Thymus (tissue), 11 donors: Measurements from ENCODE around the gene MLANA. TPM values are rescaled to one million over a fixed set of nuclear protein-coding genes. Genes with fewer than 3 reads are reported as not detected.

Experiments
- DNase-seq, 9 donors: peaks; one replicate each; pipeline ENCODE4 v3.0.0-alpha.2; 2013; ENCODE audit warnings: low spot score in 9 of 9, low read depth in 6 of 9, missing footprints in 1 of 9
- H3K27ac ChIP-seq, 2 donors: one replicate each; pipeline ENCODE4 v1.5.1; 2013; ENCODE audit warnings: control low read depth in 1 of 2, low read depth in 1 of 2, low read length in 1 of 2, mild to moderate bottlenecking in 1 of 2, moderate library complexity in 1 of 2
- H3K27me3 ChIP-seq, 2 donors: one replicate each; pipeline ENCODE4 v1.5.1; 2013; ENCODE audit warnings: low read length in 1 of 2; ENCODE audit not compliant: control insufficient read depth in 2 of 2, insufficient read depth in 1 of 2
- H3K36me3 ChIP-seq, 2 donors: one replicate each; pipeline ENCODE4 v1.5.1; 2013; ENCODE audit warnings: low read length in 1 of 2, mild to moderate bottlenecking in 1 of 2, moderate library complexity in 1 of 2; ENCODE audit not compliant: control insufficient read depth in 2 of 2, insufficient read depth in 2 of 2
- H3K4me1 ChIP-seq, 2 donors: one replicate each; pipeline ENCODE4 v1.5.1; 2013; ENCODE audit warnings: low read length in 2 of 2; ENCODE audit not compliant: control insufficient read depth in 2 of 2, insufficient read depth in 2 of 2
- H3K4me3 ChIP-seq, 2 donors: one replicate each; pipeline ENCODE4 v1.5.1; 2013; ENCODE audit warnings: low read length in 2 of 2, control low read depth in 1 of 2, mild to moderate bottlenecking in 1 of 2
- H3K9me3 ChIP-seq, 2 donors: one replicate each; pipeline ENCODE4 v1.5.1; 2013; ENCODE audit warnings: low read length in 1 of 2, mild to moderate bottlenecking in 1 of 2; ENCODE audit not compliant: control insufficient read depth in 2 of 2, insufficient read depth in 1 of 2
- WGBS: extraction: QIAGEN DNeasy Blood & Tissue Kit; methylation state at CpG from one replicate; pipeline ENCODE4 v1.1.7; 2013; 5-methylcytosine and 5-hydroxymethylcytosine counted together
- polyA plus RNA-seq: library from polyadenylated mRNA; stranded (reverse); fragments of 200-250 nt; gene quantifications from one replicate; pipeline ENCODE4 v1.2.3, GENCODE V29; 2013
- total RNA-seq: library from RNA; stranded (reverse); fragments of 120-200 nt; gene quantifications from one replicate; pipeline ENCODE4 v1.2.4, GENCODE V29; 2013
- donor health status: healthy.

The MLANA gene
- total and polyA plus RNA-seq, 2 donors, result 0.09 TPM; not detected in 1

DNA sequence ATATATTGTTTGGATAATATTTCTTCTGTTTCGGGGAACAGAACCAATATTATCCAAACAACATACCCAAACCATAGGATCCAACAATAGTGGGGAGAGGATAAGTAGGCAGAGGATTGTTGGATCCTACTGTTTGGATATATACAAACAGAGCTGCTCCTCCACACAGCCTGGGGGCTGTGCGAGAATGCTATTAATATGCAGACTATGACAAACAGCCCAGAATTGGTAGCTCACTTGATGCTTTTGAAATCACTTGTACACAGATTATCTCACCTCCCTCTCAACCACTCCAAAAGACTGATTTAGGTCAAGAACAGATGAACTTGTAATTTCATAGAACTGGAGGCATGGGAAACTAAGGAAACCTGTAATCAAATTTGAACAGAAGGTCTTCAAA lies 24.4 kb upstream of the MLANA start:
- Histone ChIP-seq H3K27me3 (no peaks in the 10 kb centered on the region), H3K4me1 (no peaks in the 10 kb centered on the region), H3K4me3 (no peak overlapping the region), H3K9me3 (no peaks in the 10 kb centered on the region), H3K36me3 (no peaks in the 10 kb centered on the region), H3K27ac (no peak overlapping the region)
- no peak for DNase-seq
- WGBS, result 98% methylated on average over 2 of the region's 2 CpGs

DNA sequence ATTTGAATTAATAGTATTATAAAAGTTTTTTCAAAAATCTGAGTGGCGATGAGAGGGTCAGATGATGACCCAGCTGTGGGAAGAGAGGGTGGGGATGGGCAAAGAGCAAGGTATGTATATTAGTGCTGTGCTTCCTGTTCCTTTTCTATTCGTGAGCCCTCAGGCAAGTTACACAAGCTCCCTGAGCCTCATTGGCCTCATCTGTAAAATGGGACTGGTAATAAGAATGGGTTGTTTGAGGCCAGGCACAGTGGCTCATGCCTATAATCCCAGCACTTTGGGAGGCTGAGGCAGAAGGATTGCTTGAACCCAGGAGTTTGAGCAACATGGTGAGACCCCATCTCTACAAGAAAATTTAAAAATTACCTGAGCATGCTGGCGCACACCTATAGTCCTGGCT lies 24.0 kb upstream of the MLANA start:
- no peaks in the 10 kb centered on the region for H3K9me3 ChIP-seq
- H3K4me3 ChIP-seq, result no peak overlapping the region
- WGBS, result 98% methylated on average over 3 of the region's 3 CpGs
- no peaks in the 10 kb centered on the region for H3K27me3 ChIP-seq
- no peak for DNase-seq
- no peaks in the 10 kb centered on the region for H3K4me1 ChIP-seq
- H3K36me3 ChIP-seq, result no peaks in the 10 kb centered on the region
- no peak overlapping the region for H3K27ac ChIP-seq

DNA sequence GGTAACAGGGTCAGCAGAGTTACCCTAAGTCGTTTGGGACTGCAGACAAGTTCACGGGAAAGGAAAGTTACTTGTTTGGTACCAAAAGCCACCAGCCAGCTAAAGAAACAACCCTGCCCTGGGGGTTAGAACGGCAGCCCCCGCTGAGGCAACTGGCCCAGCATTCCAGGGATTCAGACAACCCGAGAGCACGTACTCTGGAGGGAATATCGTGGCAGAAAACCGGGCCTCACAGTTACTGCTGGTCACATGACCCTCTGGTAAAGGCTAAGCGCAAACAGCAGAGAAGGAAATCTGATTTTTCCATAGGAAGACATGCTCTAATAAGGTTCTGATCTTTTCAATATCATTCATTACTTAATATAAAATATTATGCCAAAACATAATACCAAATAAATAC lies 22.5 kb upstream of the MLANA start:
- Histone ChIP-seq H3K36me3 (no peaks in the 10 kb centered on the region), H3K4me3 (no peak overlapping the region), H3K4me1 (peaks cover 0 to 2% of the 10 kb centered on the region in 2 donors), H3K9me3 (no peaks in the 10 kb centered on the region), H3K27ac (no peak overlapping the region), H3K27me3 (no peaks in the 10 kb centered on the region)
- 96% methylated on average over 9 of the region's 9 CpGs for WGBS
- no peak for DNase-seq

DNA sequence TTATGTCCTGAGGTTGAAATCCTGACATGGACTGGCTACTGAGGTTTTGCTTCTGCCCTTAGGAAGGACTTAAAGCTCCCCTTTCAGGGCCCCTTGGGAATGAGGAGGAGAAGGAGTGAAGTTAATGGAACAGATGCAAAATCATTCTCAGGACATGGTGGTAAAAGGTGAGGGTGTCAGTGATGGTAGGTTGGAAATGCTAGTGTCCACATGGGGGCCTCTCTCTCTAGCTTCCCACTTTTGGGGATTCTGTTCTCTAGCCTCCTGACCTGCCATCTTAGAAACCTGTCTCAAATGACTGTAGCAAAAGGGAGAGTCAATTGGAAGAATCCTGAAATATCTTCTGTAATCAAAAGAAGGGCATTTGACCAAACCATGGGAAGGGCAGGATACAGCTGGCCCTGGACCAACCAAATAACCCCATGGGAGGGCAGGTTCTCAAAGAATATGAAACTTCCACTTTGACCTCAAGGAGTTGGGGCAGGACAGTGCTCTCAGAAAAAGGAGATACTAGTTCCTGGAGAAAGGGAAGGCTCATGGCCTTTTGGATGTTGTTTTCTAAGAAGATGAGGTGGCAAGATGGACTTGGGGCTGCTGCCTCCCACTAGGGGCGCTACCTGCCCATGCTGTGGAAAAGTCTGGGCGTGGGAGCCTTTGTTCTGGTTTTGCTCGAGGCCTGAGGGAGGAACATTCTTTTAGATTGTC lies 21.2 kb upstream of the MLANA start:
- H3K4me1 ChIP-seq, result peaks cover 0 to 3% of the 10 kb centered on the region in 2 donors
- H3K4me3 ChIP-seq, result no peak overlapping the region
- H3K27ac ChIP-seq, result no peak overlapping the region
- H3K9me3 ChIP-seq, result no peaks in the 10 kb centered on the region
- 88% methylated on average over 3 of the region's 3 CpGs for WGBS
- DNase-seq, result no peak
- H3K36me3 ChIP-seq, result no peaks in the 10 kb centered on the region
- no peaks in the 10 kb centered on the region for H3K27me3 ChIP-seq

DNA sequence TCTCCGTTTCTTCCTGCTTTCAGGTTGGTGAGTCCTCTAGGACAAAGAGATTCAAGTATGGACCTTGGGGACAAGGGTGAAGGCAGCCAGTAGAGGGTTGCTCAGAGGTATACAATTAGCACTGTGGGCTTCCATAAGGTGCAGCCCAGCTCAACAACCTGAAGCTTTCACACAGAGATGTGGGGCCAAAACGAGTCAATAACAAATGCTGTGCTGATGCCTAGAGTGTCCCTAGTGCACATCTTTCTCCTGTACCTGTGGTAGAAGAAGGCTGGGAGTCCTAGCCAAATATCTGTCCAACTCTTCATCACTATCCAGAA lies 20.7 kb upstream of the MLANA start:
- WGBS, result 87% methylated on average over 2 of the region's 2 CpGs
- H3K4me3 ChIP-seq, result no peak overlapping the region
- no peak overlapping the region for H3K27ac ChIP-seq

DNA sequence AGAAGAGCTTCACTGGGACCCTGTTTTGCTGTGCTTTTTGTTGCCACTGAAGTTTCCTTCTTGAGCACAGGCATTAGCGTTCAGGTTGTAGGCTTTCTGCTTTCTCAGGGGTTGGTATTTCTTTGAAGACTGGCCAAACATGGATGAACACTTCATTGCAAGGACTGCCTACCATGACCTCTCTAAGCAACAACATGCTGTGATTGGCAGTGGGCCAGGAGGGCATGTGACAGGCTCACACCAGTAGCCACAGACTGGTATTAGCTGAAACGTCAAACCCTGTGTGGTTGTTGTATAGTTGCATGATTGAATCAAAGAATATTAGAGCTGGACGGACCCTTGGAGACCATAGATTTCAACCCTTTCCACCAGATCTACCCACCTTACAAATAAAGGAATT lies 20.0 kb upstream of the MLANA start:
- Histone ChIP-seq H3K9me3 (no peaks in the 10 kb centered on the region), H3K36me3 (no peaks in the 10 kb centered on the region), H3K27me3 (no peaks in the 10 kb centered on the region), H3K4me3 (no peak overlapping the region), H3K4me1 (peaks cover 0 to 12% of the 10 kb centered on the region in 2 donors), H3K27ac (no peak overlapping the region)
- DNase-seq, result no peak
- WGBS, result 93% methylated on average over 3 of the region's 3 CpGs

More for the DNA sequence above, 20.7 kb upstream of the MLANA start:
- no peaks in the 10 kb centered on the region for H3K36me3 ChIP-seq
- H3K4me1 ChIP-seq, result peaks cover 0 to 7% of the 10 kb centered on the region in 2 donors
- DNase-seq, result no peak
- no peaks in the 10 kb centered on the region for H3K27me3 ChIP-seq
- no peaks in the 10 kb centered on the region for H3K9me3 ChIP-seq

DNA sequence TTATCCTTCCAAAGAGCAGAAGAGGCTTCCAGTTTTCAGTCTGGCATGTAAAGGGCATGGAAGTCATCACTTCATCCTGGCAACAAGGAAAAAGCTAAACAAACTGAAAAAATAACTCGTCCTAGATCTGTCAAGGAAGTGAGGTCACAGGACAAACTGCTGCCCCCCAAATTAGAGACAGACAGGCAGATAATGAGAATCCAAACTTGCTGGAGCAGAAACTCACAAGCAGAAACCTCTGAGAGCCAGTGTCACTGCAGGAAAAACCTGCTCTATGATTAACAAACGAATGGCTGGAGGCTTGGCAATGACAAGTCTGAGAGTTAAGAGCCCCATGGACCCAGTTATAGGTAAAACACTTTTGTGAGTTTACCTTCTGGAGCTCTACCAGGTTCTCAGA lies 18.9 kb upstream of the MLANA start:
- Histone ChIP-seq H3K27me3 (no peaks in the 10 kb centered on the region), H3K27ac (no peak overlapping the region), H3K36me3 (no peaks in the 10 kb centered on the region), H3K4me1 (peaks cover 0 to 12% of the 10 kb centered on the region in 2 donors), H3K4me3 (no peak overlapping the region), H3K9me3 (peaks cover 0 to 4% of the 10 kb centered on the region in 2 donors)
- no peak for DNase-seq
- 90% methylated on average over 2 of the region's 2 CpGs for WGBS

DNA sequence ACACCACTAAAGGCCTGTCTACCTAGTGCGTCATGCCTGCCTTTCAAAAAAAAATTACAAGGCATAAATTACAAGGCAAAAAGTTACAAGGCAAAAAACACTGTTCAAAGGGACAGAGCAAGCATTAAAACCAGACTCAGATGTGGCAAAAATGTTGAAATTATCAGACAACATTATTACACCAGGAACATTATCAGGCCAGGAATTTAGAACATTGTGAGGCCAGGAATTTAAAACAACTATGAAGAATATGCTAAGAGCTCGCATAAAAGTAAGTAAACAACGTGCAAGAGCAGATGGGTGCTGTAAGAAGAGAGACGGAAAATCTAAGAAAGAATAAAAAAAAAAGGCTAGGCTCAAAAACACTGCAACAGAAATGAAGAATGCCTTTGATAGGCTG lies 18.2 kb upstream of the MLANA start:
- no peak for DNase-seq
- Histone ChIP-seq H3K27ac (no peak overlapping the region), H3K36me3 (no peaks in the 10 kb centered on the region), H3K4me3 (no peak overlapping the region), H3K27me3 (no peaks in the 10 kb centered on the region), H3K4me1 (peaks cover 0 to 12% of the 10 kb centered on the region in 2 donors), H3K9me3 (peaks cover 0 to 4% of the 10 kb centered on the region in 2 donors)
- 71% methylated on average over 4 of the region's 4 CpGs for WGBS

DNA sequence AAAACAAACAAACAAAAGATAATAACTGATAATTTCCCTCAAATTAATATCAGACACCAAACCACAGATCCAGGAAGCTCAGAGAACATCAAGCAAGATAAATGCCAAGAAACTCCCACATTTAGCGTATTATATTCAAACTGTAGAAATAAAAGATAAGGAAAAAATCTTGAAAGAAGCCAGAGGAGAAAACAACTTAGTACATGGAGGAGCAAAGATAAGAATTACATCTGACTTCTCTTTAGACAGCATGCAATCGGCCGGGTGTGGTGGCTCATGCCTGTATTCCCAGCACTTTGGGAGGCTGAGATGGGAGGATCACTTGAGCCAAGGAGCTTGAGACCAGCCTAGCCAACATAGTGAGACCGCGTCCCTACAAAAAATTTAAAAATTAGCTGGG lies 17.2 kb upstream of the MLANA start:
- no peaks in the 10 kb centered on the region for H3K36me3 ChIP-seq
- no peaks in the 10 kb centered on the region for H3K27me3 ChIP-seq
- peaks cover 0 to 4% of the 10 kb centered on the region in 2 donors for H3K9me3 ChIP-seq
- WGBS, result 95% methylated on average over 5 of the region's 5 CpGs
- peak overlapping the region in 1 of 2 donors; percentile 27 for H3K27ac ChIP-seq
- H3K4me3 ChIP-seq, result no peak overlapping the region
- no peak for DNase-seq
- peaks cover 0 to 12% of the 10 kb centered on the region in 2 donors for H3K4me1 ChIP-seq
